Psoas muscle (tissue), 8 donors: ENCODE data around the gene ZNF732. TPM values are rescaled to one million over a fixed set of nuclear protein-coding genes. Genes with fewer than 3 reads are reported as not detected.
"Not testable (repeated sequence)": the region's sequence is repeated elsewhere in the genome, so short reads cannot be mapped to it uniquely, and the experiment has no call there.

Experiments
- ATAC-seq, 4 donors: fragments of 200-7000 bp; cut with Tn5 transposase; one replicate each; pipeline ENCODE4 v1.9.1; 2020; ENCODE audit warnings: moderate library complexity in 3 of 4, mild to moderate bottlenecking in 2 of 4
- DNase-seq, 2 donors: peaks; one replicate each; pipeline ENCODE4 v3.0.0-alpha.2; 2020
- H3K27ac ChIP-seq: fragments of 200-600 bp; one replicate; pipeline ENCODE4 v1.8.0; 2022
- H3K27me3 ChIP-seq, 3 donors: fragments of 200-600 bp in 1 of 3; one replicate each; pipeline versions ENCODE4 v1.6.1 to v1.8.0; 2013 to 2022; ENCODE audit warnings: low read length in 2 of 3, mild to moderate bottlenecking in 2 of 3, moderate library complexity in 1 of 3; ENCODE audit not compliant: insufficient read depth in 3 of 3
- H3K36me3 ChIP-seq, 2 donors: fragments of 200-600 bp in 1 of 2; one replicate each; pipeline versions ENCODE4 v1.6.1 to v1.8.0; 2013 to 2022; ENCODE audit warnings: low read depth in 1 of 2, mild to moderate bottlenecking in 1 of 2, moderate library complexity in 1 of 2; ENCODE audit not compliant: insufficient read depth in 1 of 2
- H3K4me1 ChIP-seq: fragments of 200-600 bp; one replicate; pipeline ENCODE4 v1.8.0; 2022
- H3K4me3 ChIP-seq: fragments of 200-600 bp; one replicate; pipeline ENCODE4 v1.8.0; 2022; ENCODE audit warnings: mild to moderate bottlenecking
- H3K9me3 ChIP-seq: fragments of 200-600 bp; one replicate; pipeline ENCODE4 v1.8.0; 2022
- CTCF ChIP-seq: fragments of 200-600 bp; IDR thresholded peaks from one replicate; pipeline ENCODE4 v1.8.0; 2022; ENCODE audit warnings: antibody characterized with exemption
- WGBS, 3 donors: extraction: QIAGEN DNeasy Blood & Tissue Kit; methylation state at CpG; one replicate each; pipeline versions ENCODE4 v1.1.6 to v1.1.7; 2013; 5-methylcytosine and 5-hydroxymethylcytosine counted together
- intact Hi-C, 2 donors: fragments of 100-400 bp; cut with DNase I; formaldehyde crosslinking; loops; one replicate each; pipeline versions ENCODE4 v1.11.0 to v1.14.2; 2022
- polyA plus RNA-seq, 3 donors: library from polyadenylated mRNA; stranded (reverse); fragments of 200-250 nt; gene quantifications; one replicate each; pipeline ENCODE4 v1.2.3, GENCODE V29; 2013
- total RNA-seq, 4 donors: library from RNA; stranded (reverse); fragmentation: NEBNext Ultra II Directional in 2 of 4; extraction: Animal tissue kit (Norgen Biotek cat#: 25700) in 2 of 4; gene quantifications; one replicate each; pipeline versions ENCODE4 v1.2.1 to v1.2.4, GENCODE V29; 2021 to 2023
- donor health status: healthy with polysubstance abuse.
- donor health status: DM: no; HTN: no; CAD: no; lungs with moderate emphysema.
- donor health status: Bipolar disorder and iron deficiency.
- donor health status: healthy.
- donor health status: DM: yes; HTN: yes; CAD: no.
- donor health status: DM: no; HTN: no; CAD: no.
- donor health status: DM: no; HTN: no; CAD: no.
- donor health status: DM: yes; HTN: yes; CAD: no.

ZNF732 gene
- total and polyA plus RNA-seq, 7 donors = 0.01 to 0.10 (median 0.03) TPM; not detected in 4

DNA sequence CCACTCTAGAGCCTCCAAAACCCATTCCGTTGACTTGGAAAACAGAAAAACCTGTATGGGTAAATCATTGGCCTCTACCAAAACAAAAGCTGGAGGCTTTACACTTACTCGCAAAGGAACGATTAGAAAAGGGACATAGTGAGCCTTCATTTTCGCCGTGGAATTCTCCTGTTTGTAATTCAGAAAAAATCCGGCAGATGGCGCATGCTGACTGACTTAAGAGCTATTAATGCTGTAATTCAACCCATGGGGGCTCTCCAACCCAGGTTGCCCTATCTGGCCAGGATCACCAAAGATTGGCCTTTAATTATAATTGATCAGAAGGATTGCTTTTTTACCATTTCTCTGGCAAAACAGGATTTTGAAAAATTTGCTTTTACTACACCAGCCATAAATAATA lies 60.8 kb downstream of the ZNF732 start:
- no peak for ATAC-seq
- intact Hi-C loops = no loop called here

GRCh38 chr4:243426-243825 lies 61.8 kb downstream of the ZNF732 start:
- WGBS, 3 donors = 54 to 60% (median 59%) methylated on average over 5 of the region's 5 CpGs
- intact Hi-C loops = no loop called here
- no peak for ATAC-seq

More for the DNA sequence above, 60.8 kb downstream of the ZNF732 start:
- Histone ChIP-seq H3K4me3 (no peak overlapping the region), H3K36me3 (no peaks in the 10 kb centered on the region), H3K4me1 (no peaks in the 10 kb centered on the region), H3K27ac (no peak overlapping the region), H3K27me3 (no peaks in the 10 kb centered on the region), H3K9me3 (peaks cover 21% of the 10 kb centered on the region)
- DNase-seq = no peak
- peak; percentile 64 for TF ChIP-seq CTCF
- 27 to 41% (median 32%) methylated on average over 7 of the region's 7 CpGs for WGBS, 3 donors

DNA sequence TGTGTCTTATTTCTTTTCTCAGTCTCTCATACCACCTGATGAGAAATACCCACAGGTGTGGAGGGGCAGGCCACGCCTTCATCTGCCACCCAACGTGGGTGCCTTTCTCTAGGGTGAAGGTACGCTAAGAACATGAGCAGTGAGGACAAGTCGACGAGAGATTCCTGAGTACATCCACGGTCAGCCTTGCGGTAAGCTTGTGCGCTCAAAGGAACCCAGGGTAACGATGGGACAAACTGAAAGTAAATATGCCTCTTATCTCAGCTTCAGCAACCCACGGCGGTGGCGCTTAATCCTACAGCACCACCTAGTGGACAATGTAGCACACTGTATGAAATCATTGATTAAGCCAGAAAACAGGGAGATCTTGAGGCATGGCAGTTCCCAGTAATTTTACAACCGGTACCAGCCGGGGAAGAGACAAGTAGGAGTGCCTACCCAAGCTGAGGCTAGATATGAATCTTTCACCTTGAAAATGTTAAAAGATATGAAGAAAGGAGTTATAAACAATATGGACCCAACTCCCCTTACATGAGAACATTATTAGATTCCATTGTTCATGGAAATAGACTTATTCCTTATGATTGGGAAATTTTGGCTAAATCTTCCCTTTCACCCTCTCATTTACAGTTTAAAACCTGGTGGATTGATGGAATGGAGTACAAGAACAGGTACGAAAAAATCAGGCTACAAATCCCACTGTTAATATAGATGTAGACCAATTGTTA lies 63.0 kb downstream of the ZNF732 start:
- Histone ChIP-seq H3K9me3 (peaks cover 9% of the 10 kb centered on the region), H3K27ac (no peak overlapping the region), H3K36me3 (no peaks in the 10 kb centered on the region), H3K4me3 (peak overlapping the region; percentile 61), H3K4me1 (no peaks in the 10 kb centered on the region), H3K27me3 (no peaks in the 10 kb centered on the region)
- TF ChIP-seq CTCF = peak; percentile 87
- intact Hi-C loops = no loop called here
- 34 to 42% (median 40%) methylated on average over 15 of the region's 15 CpGs for WGBS, 3 donors
- DNase-seq (peak; percentile 40 to 59), ATAC-seq (peak; percentile 57 to 73 (median 68))

More at GRCh38 chr4:243426-243825, 61.8 kb downstream of the ZNF732 start:
- DNase-seq = no peak
- Histone ChIP-seq H3K4me3 (no peak overlapping the region), H3K27me3 (no peaks in the 10 kb centered on the region), H3K4me1 (no peaks in the 10 kb centered on the region), H3K27ac (no peak overlapping the region), H3K9me3 (peaks cover 12% of the 10 kb centered on the region), H3K36me3 (no peaks in the 10 kb centered on the region)
- TF ChIP-seq CTCF = no peak

GRCh38 chr4:241411-241810 lies 63.9 kb downstream of the ZNF732 start:
- intact Hi-C loops, H3K36me3 ChIP-seq, ATAC-seq, H3K4me1 ChIP-seq, DNase-seq, H3K27me3 ChIP-seq, H3K9me3 ChIP-seq, H3K27ac ChIP-seq: not testable (repeated sequence)
- WGBS, 3 donors = 70 to 74% (median 72%) methylated on average over 7 of the region's 7 CpGs
- peak overlapping the region; percentile 61 for H3K4me3 ChIP-seq

DNA sequence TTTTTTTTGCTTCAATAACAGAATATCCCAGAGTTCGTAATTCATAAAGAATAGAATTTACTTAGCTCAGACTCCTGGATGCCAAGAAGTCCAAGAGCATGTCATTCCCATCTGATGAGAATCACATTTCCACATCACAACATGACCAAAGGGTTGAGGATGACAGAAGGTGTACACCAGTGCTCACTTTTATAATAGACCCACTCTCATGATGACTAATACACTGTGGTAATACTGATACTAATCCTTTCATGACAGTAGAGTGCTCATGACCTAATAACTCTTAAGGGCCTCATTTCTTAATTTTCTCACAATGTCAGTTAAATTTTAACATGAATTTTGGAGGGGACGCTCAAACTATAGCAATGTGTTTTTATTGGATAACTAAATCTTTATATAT lies 69.2 kb downstream of the ZNF732 start:
- Histone ChIP-seq H3K36me3 (no peaks in the 10 kb centered on the region), H3K4me3 (no peak overlapping the region), H3K4me1 (no peaks in the 10 kb centered on the region), H3K27ac (no peak overlapping the region), H3K9me3 (peaks cover 3% of the 10 kb centered on the region), H3K27me3 (no peaks in the 10 kb centered on the region)
- DNase-seq = no peak
- TF ChIP-seq CTCF = no peak
- ATAC-seq = no peak
- intact Hi-C loops = no loop called here
- 91 to 98% (median 97%) methylated on average over 2 of the region's 2 CpGs for WGBS, 3 donors
